Measurements from ENCODE around the gene ATRN.

The ATRN gene

DNA sequence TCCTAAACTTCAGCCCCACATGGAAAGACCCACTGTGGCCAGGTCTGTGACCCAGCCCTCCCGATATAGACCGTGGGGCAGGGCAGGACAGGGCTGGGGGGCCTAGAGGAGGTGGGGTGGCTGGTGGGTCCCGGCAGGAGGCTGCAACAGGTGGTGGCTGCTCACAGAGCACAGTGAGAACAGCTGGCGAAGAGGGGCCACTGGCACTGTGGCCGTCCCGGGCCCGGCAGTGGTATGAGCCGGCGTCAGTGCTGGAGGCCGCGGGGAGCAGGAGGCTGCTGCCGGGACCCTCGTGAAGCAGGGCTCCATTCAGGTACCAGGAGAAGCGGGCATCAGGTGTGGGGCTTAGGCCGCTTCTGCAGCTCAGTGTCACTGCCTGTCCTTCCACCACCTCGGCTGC is 228.2 kb downstream of the ATRN start:
- DNase-seq = no peak

Data from T-helper 1 cell (primary cell).